ENCODE data around the gene PIF1.

- TF ChIP-seq CTCF (conservative IDR thresholded peaks at IDR 0.05; ENCODE audit: low read depth, low read length): no peak
- TF ChIP-seq BHLHE40 (IDR thresholded peaks at IDR 0.05; ENCODE audit: low read depth, low read length): no peak
- no peak for TF ChIP-seq SMC3 (IDR thresholded peaks at IDR 0.05; ENCODE audit: low read depth, low read length)
These were observed 18.2 kb downstream of the PIF1 start for GRCh38 chr15:64807051-64807749.

All from IMR-90 (cell line).